OCI-LY1 (cell line): Measurements from ENCODE around the gene PLEKHA7.

Experiments used
- CTCF ChIP-seq: fragments of 200-600 bp; sonication (generic), shearing (Covaris generic); IDR thresholded peaks from 2 replicates; pipeline ENCODE4 v1.5.1; 2017; ENCODE audit warnings: mild to moderate bottlenecking, antibody characterized with exemption, low read length, moderate library complexity, mixed read lengths
- EZH2 ChIP-seq: fragments of 200-600 bp; sonication (generic), shearing (Covaris generic); IDR thresholded peaks from 2 replicates; pipeline ENCODE4 v1.8.0; 2017; ENCODE audit warnings: borderline replicate concordance, mixed run types, mild to moderate bottlenecking, antibody characterized with exemption, low read length, moderate library complexity, mixed read lengths

GRCh38 chr11:16883174-16883573 lies 131.0 kb downstream of the PLEKHA7 start:
- no peak for TF ChIP-seq CTCF
- no peak for TF ChIP-seq EZH2
